AG09319 (cell line): ENCODE data around the gene ZNF12.
"Not testable (repeated sequence)": the region's sequence is repeated elsewhere in the genome, so short reads cannot be mapped to it uniquely, and the experiment has no call there.

ENCODE experiments used
- DNase-seq: peaks from one replicate; pipeline ENCODE4 v3.0.0-alpha.2; 2010; ENCODE audit warnings: low read depth; ENCODE audit errors: extremely low read depth
- TF ChIP-seq, protein P1 (sequence below): IDR thresholded peaks from 2 replicates; pipeline ENCODE4 v1.5.1; 2011; ENCODE audit warnings: low read depth, mild to moderate bottlenecking, inconsistent platforms, low read length, moderate library complexity

Gene ZNF12

DNA sequence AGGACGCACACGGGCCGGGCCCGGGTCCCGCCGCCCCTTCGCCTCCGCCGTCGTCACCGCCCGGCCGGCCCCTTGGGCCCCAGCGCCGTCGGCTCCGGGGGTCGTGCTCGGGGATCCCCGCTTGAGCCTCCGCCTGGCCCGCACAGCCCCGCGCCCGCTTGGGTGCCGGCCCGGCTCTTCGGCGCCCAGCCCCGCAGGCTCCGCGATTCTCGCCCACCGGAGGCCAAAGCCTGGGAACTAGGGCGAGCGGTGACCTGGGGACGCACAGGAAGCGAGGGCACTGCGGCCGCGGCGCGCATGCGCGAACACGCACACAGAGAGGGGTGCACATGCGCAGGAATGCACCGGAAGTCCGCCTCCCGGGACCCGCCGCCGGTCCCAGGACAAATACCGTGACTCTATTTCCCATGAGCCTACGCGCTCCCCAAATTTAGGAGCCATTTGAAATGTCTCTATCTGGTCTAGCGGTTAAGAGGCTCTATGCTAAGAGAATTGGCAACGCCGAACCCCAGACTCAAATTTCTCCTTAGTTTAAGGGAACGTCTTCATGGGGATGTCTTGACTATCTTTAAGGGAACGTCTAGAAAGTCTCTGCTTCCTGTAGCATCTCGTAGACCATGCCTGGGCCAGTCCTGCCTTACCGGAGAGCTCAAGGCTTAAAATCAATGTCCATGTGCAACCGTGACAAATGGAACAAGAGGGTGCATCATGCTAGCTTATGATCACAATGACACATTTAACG is at the start of gene ZNF12:
TSS of gene ZNF12 (minus strand) at position 282 of the 742 bp plus-strand sequence. CDS start 1,774 bp downstream, outside the sequence.
- TF ChIP-seq, protein P1, sequence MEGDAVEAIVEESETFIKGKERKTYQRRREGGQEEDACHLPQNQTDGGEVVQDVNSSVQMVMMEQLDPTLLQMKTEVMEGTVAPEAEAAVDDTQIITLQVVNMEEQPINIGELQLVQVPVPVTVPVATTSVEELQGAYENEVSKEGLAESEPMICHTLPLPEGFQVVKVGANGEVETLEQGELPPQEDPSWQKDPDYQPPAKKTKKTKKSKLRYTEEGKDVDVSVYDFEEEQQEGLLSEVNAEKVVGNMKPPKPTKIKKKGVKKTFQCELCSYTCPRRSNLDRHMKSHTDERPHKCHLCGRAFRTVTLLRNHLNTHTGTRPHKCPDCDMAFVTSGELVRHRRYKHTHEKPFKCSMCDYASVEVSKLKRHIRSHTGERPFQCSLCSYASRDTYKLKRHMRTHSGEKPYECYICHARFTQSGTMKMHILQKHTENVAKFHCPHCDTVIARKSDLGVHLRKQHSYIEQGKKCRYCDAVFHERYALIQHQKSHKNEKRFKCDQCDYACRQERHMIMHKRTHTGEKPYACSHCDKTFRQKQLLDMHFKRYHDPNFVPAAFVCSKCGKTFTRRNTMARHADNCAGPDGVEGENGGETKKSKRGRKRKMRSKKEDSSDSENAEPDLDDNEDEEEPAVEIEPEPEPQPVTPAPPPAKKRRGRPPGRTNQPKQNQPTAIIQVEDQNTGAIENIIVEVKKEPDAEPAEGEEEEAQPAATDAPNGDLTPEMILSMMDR = no peak
- DNase-seq = peak; percentile 88

DNA sequence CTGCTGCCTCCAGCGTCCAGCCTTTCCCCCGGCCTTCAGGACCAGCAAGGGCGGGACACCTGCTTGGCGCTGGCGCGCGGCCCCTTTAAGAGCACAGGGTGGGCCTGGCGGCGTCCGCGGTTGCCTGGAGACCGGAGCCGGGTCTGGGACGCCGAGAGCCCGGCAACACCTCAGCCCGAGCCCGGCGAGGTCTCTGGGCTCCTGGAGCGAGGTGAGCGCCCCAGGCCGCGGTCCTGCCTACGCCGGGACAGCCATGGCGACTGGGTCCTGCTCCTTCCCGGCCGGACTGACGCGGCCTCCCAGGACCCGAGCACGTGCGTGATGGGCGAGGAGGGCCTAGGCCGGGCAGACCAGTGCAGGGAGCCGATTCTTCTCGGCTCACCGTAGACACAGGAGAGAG is 47.2 kb upstream of the ZNF12 start, which contains the start of gene RSPH10B2:
TSS of gene RSPH10B2 (plus strand) at position 140 of the 400 bp plus-strand sequence. CDS start 3,575 bp downstream, outside the sequence.
- DNase-seq = not testable (repeated sequence)

DNA sequence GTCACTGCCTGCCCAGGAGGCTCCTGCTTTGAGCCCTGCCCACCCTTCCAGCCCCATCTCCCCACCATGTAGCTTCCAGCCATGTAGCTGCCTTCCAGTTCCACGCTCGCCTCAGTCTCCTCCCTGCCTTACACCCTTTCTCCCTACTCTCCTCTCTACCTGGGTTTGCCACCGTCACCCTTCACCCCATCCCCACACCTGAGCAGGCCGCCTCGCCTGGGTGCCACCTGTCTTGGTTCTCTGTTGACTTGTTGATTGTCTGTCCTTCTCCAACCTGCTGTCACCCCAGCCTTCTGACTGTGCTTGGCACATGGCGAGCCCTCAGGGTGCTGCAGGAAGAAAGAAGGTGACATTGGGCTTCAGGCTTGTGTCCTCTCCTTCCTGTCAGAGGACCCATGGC is 43.4 kb upstream of the ZNF12 start:
- not testable (repeated sequence) for DNase-seq

DNA sequence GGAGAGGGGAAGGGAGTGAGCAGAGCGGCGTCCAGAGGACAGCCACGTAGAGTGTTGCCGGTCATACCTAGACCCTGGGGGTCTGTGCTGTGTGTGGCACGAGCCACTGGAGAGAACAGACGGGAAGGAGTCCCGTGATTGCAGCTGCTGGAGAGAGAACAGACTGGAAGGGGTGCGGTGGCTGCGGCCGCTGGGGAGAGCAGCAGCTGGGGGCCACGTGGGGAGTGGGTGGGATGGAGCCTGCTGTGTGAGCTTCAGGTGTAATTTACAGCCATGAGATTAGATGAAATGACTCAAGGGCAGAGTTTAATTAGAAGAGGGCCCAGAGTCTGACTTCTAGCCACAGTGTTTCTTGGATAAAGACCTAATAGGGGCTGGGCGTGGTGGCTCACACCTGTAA is 42.6 kb upstream of the ZNF12 start:
- not testable (repeated sequence) for DNase-seq

DNA sequence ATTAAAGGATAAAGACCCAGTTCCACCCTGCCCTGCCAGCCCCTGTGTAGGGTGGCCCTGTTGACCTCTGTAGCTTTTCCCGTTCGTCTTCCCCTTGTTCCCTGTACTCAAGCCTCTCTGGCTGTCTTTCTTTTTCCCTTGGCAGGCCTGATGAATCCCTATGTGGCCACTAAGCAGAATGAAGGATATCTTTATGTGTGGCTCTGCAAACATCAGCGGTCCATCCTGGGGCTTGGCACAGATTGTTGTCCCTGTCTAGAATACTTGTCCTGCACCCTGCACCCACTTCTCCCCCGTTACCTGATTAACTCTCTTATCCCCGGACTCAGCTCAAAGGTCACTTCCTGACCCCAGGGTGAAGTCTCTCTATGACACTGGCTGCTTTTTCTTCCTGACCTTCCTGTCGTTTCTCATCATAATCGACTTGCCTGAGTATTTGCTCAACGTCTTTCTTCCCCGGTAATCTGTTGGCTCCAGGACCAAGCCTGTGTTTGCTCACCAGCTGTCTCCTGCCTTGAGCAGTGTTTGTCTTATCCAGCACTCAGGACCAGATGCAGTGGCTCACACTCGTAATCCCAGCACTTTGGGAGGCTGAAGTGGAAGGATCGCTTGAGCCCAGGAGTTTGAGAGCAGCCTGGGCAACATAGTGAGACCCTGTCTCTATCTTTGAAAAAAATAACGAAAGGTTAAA is 37.8 kb upstream of the ZNF12 start:
- not testable (repeated sequence) for DNase-seq

DNA sequence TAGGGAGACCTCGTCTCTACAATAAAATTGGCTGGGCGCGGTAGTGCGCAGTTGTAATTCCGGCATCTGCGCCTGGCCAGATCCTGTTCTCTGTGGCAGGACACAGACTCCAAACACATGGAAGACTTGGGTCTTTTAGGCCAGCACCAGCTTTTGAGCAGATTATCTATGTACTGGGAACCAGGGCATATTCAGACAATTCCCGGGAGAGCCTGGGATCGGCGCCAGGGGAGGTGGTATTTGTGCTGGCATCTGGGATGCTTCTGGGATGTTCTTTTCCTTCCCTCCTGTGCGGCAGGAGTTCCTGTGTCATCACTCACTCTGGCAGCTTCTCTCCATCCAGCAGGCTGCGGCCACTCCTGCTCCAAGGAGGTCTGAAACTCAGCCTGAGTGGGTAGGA is 31.7 kb upstream of the ZNF12 start:
- DNase-seq = not testable (repeated sequence)

DNA sequence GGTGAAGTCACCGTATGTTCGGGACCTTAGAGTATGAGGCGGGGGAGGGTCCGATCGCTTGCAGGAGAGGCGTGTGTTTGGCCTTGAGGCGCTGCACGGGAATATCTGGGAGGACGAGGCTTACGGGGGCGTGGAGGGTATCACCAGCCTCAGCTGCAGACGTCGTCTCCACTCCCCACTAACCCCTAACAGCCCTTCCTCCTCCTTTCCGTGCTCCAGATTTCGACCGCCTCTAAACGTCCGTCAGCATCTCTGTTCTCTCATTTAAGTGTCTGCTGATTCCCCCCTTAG is 23.5 kb upstream of the ZNF12 start:
- no peak for DNase-seq
- TF ChIP-seq, protein P1 = no peak

DNA sequence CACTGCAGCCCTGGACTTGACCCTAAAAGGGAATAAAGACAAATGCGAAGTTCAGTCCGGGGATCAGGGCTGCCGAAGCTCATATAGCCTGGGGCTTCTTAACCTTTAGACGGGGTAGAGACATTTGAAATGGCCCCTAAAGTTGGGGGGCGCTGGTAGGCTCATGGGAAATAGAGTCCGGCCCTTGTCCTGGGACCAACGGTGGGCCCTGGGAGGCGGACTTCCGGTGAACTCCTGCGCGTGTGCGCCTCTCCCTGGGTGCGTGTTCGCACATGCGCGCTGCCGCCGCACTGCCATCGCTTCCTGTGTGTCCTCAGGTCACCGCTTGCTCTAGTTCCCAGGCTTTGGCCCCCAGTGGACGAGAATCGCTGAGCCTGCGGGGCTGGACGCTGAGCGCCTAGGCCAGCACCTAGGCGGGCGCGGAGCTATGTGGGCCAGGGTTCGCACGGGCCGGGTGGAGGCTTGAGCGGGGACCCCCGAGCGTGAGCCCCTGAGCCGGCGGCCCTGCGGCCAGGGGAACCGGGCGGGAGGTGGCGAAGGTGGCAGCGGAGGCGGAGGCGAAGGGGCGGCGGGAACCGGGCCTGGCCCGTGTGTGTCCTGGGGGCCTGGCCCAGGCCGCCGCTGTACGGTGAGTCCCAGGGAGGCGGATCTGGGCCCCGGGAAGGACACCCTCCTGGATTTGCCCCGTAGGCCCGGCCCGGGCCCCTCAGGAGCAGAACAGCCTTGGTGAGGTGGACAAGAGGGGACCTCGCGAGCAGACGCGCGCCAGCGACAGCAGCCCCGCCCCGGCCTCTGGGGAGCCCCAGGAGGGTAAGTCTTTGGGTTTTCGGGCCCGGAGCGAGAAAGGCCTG is 23.0 kb upstream of the ZNF12 start:
- TF ChIP-seq, protein P1 = no peak
- DNase-seq = peak; percentile 79

DNA sequence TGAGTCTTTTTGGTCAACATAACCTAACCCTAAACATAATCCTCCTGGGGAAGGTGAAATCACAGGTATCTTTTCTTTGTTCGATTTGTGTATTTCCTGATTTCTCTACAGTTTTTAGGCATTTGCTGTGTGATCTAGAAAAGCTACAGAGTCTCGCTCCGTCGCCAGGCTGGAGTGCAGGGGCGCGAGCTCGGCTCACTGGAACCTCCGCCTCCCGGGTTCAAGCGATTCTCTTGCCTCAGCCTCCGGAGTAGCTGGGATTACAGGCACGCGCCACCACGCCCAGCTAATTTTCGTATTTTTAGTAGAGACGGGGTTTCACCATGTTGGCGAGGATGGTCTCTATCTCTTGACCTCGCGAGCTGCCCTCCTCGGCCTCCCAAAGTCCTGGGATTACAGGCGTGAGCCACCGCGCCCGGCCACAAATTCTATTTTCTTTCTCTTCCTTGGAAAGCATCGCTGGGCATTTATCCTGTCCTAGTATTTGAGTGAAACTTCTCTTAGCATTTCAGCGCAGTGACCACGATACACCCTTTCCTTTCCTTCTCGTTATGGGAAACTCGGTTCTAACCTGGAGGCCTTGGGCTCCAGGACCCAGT is 22.2 kb upstream of the ZNF12 start:
- not testable (repeated sequence) for DNase-seq

DNA sequence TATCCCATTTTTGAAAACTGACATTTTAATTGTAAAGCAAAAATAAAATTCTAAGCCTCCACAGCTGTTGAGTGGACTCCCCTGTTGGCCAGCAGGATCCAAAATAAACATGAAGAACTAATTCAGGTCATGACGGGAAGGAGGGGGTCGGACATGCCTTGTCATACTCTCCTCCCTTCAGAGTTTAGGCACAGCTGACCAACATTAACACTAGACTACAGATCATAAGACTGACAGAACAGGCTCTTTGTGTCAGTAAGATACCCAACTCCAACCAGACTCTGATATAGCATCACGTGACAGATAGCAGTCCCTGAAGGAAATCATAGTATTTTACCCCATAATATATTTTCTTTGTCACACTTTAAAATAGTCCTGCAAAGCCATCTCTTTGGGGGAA is 20.9 kb upstream of the ZNF12 start:
- DNase-seq = no peak
- TF ChIP-seq, protein P1 = no peak

DNA sequence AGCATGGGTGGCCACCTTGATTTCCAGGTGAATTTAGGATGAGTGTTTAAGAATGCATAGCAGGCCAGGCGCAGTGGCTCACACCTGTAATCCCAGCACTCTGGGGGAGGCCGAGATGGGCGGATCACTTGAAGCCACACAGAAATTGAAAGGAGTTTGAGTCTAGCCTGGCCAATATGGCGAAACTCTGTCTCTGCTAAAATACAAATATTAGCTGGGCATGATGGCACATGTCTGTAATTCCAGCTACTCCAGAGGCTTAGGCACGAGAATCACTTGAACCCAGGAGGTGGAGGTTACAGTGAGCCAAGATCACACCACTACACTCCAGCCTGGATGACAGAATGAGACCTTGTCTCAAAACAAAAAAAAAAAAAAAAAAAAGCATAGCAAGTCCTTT is 19.6 kb upstream of the ZNF12 start:
- not testable (repeated sequence) for DNase-seq
